Karpas-422 (cell line): ENCODE measurements around the gene BMP8A. TPM values are rescaled to one million over a fixed set of nuclear protein-coding genes. Genes with fewer than 3 reads are reported as not detected.
"Not testable (repeated sequence)": the region's sequence is repeated elsewhere in the genome, so short reads cannot be mapped to it uniquely, and the experiment has no call there.

Source experiments
- DNase-seq: peaks from one replicate; pipeline ENCODE4 v3.0.0-alpha.2; 2015
- H2AFZ ChIP-seq: fragments of 200-600 bp; sonication (generic); 2 replicates; pipeline ENCODE4 v1.6.1; 2014; ENCODE audit warnings: antibody characterized with exemption, low read length, mixed read lengths
- H3K27ac ChIP-seq: fragments of 200-600 bp; sonication (generic); 2 replicates; pipeline ENCODE4 v1.5.1; 2014; ENCODE audit warnings: mild to moderate bottlenecking, low read length, moderate library complexity
- H3K27me3 ChIP-seq: fragments of 200-600 bp; sonication (generic); 2 replicates; pipeline ENCODE4 v1.6.1; 2014; ENCODE audit warnings: low read length, mixed read lengths
- H3K36me3 ChIP-seq: fragments of 200-600 bp; sonication (generic); 2 replicates; pipeline ENCODE4 v1.6.1; 2014; ENCODE audit warnings: low read length, mixed read lengths; ENCODE audit not compliant: insufficient read depth
- H3K4me1 ChIP-seq: fragments of 200-600 bp; sonication (generic); 2 replicates; pipeline ENCODE4 v1.6.1; 2014; ENCODE audit warnings: mild to moderate bottlenecking, low read length, mixed read lengths
- H3K4me2 ChIP-seq: fragments of 200-600 bp; sonication (generic); 2 replicates; pipeline ENCODE4 v1.6.1; 2014; ENCODE audit warnings: low read length, low read depth, mild to moderate bottlenecking; ENCODE audit not compliant: poor library complexity, severe bottlenecking
- H3K4me3 ChIP-seq: fragments of 200-600 bp; sonication (generic); 2 replicates; pipeline ENCODE4 v1.5.1; 2014; ENCODE audit warnings: mild to moderate bottlenecking, antibody characterized with exemption, low read length, mixed read lengths
- H3K79me2 ChIP-seq: fragments of 200-600 bp; sonication (generic); 2 replicates; pipeline ENCODE4 v1.6.1; 2014; ENCODE audit warnings: mild to moderate bottlenecking, low read length, mixed read lengths
- H3K9ac ChIP-seq: fragments of 200-600 bp; sonication (generic); 2 replicates; pipeline ENCODE4 v1.6.0; 2014; ENCODE audit warnings: low read length
- H3K9me2 ChIP-seq: fragments of 200-600 bp; sonication (generic), shearing (Covaris generic); replicated peaks from 2 replicates; pipeline ENCODE4 v1.6.0; 2014; ENCODE audit warnings: mild to moderate bottlenecking, low read length, moderate library complexity; ENCODE audit not compliant: insufficient read depth
- H3K9me3 ChIP-seq: fragments of 300-700, 200-600 bp; sonication (generic); 2 replicates; pipeline ENCODE4 v1.6.1; 2014; ENCODE audit warnings: low read length, mixed read lengths
- H4K20me1 ChIP-seq: fragments of 200-600 bp; sonication (generic); 2 replicates; pipeline ENCODE4 v1.6.1; 2014; ENCODE audit warnings: mild to moderate bottlenecking, antibody characterized with exemption, low read length, low read depth; ENCODE audit not compliant: insufficient read depth
- total RNA-seq: library from RNA; depleted of rRNA; stranded (reverse); fragments of >200 nt; shearing (Covaris generic); gene quantifications from 2 replicates; pipeline ENCODE4 v1.2.3, GENCODE V29; 2014; ENCODE audit warnings: low replicate concordance

BMP8A gene
- total RNA-seq, 1 experiment from 2014 or later, result not detected

GRCh38 chr1:39453603-39454002 lies 37.8 kb upstream of the BMP8A start:
- DNase-seq, result no peak
- Histone ChIP-seq H3K9ac (no peak overlapping the region), H2AFZ (no peak overlapping the region), H3K4me2 (no peak overlapping the region), H3K36me3 (no peaks in the 10 kb centered on the region), H3K79me2 (no peaks in the 10 kb centered on the region), H3K9me2 (no peaks in the 10 kb centered on the region), H3K4me1 (no peaks in the 10 kb centered on the region), H3K9me3 (no peaks in the 10 kb centered on the region), H3K27ac (no peak overlapping the region), H3K27me3 (no peaks in the 10 kb centered on the region), H3K4me3 (no peak overlapping the region), H4K20me1 (no peaks in the 10 kb centered on the region)

DNA sequence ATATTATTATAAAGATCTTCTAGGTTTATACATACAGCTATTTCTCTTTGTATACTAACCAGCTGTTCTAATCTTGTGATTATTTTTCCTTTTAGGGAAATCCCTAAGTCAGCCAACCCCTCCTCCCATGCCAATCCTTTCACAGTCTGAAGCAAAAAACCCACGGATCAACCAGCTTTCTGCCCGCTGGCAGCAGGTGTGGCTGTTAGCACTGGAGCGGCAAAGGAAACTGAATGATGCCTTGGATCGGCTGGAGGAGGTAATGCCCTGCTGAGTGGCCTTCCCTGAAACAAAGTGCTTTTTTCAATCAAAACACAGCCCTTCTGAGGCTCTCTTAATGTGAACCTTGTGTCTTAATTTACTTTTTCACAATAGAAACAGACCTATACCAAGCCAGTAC lies 32.4 kb upstream of the BMP8A start:
- no peak for DNase-seq
- Histone ChIP-seq H3K9me2 (no peaks in the 10 kb centered on the region), H3K36me3 (no peaks in the 10 kb centered on the region), H3K9ac (no peak overlapping the region), H3K4me1 (no peaks in the 10 kb centered on the region), H3K79me2 (no peaks in the 10 kb centered on the region), H3K9me3 (no peaks in the 10 kb centered on the region), H3K4me3 (no peak overlapping the region), H4K20me1 (no peaks in the 10 kb centered on the region), H2AFZ (no peak overlapping the region), H3K4me2 (no peak overlapping the region), H3K27ac (no peak overlapping the region), H3K27me3 (no peaks in the 10 kb centered on the region)

GRCh38 chr1:39462074-39462473 lies 29.4 kb upstream of the BMP8A start:
- Histone ChIP-seq H3K9ac (no peak overlapping the region), H3K9me2 (no peaks in the 10 kb centered on the region), H2AFZ (no peak overlapping the region), H3K79me2 (no peaks in the 10 kb centered on the region), H3K27me3 (no peaks in the 10 kb centered on the region), H3K9me3 (no peaks in the 10 kb centered on the region), H4K20me1 (no peaks in the 10 kb centered on the region), H3K36me3 (no peaks in the 10 kb centered on the region), H3K4me3 (no peak overlapping the region), H3K4me2 (no peak overlapping the region), H3K27ac (no peak overlapping the region), H3K4me1 (no peaks in the 10 kb centered on the region)
- no peak for DNase-seq

DNA sequence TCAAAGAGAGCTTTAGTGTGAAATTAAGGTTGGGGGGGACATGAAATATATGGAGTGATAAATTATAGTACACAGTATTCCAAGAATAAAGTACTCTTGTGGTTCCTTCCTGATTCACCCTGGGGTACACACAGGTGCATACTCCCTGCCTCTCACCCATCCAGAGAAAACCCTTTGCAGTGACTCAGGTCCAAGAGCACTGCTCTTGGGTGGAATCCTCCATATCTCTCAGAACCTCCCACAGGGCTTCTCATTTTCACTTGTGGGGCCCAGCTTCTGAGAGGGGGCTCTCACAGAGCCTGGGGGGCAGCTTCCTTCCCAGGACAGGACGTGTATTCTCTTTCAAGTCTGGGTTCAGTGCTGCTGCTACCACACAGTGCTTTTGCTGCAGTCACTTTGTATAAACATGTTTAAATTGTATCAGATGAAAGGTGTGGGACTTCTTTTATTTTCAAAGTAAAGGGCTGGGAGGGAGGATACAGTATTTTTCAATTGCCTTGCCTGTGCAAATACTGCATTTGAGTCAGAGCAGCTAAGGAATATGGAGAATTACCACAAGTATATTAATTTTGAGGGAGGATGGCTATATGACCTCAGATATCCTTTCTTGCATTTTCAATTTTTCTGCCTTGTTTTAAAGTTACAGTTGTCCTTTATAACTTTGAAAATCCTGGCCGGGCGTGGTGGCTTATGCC lies 24.9 kb upstream of the BMP8A start:
- DNase-seq, result no peak
- H3K4me1 ChIP-seq, result no peaks in the 10 kb centered on the region
- H3K27me3 ChIP-seq, result no peaks in the 10 kb centered on the region
- no peak overlapping the region for H3K4me3 ChIP-seq
- H3K9ac ChIP-seq, result no peak overlapping the region
- H3K27ac ChIP-seq, result no peak overlapping the region
- H3K4me2 ChIP-seq, result no peak overlapping the region
- H3K36me3 ChIP-seq, result no peaks in the 10 kb centered on the region
- no peaks in the 10 kb centered on the region for H3K79me2 ChIP-seq
- H3K9me3 ChIP-seq, result no peaks in the 10 kb centered on the region
- H4K20me1 ChIP-seq, result no peaks in the 10 kb centered on the region
- no peak overlapping the region for H2AFZ ChIP-seq
- H3K9me2 ChIP-seq, result no peaks in the 10 kb centered on the region

DNA sequence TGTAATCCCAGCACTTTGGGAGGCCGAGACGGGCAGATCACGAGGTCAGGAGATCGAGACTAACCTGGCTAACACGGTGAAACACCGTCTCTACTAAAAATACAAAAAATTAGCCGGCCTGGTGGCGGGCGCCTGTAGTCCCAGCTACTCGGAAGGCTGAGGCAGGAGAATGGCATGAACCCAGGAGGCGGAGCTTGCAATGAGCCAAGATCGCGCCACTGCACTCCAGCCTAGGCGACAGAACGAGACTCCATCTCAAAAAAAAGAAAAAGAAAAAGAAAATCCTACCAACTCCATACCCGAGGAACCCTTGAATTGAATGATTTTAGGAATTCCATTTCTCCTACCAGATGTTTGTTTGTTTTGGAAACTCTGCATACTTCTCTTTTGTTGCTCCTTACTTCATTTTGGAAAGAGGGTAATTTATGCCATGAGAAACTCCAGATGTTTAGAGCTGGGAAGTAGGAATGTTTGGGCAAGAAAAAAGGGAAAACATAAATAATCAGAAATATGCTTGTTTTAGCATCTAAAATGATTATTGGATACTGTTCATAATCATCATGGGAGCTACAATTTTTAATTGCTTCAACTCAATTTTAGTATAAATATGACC lies 24.2 kb upstream of the BMP8A start:
- DNase-seq, H3K9me3 ChIP-seq, H4K20me1 ChIP-seq, H3K36me3 ChIP-seq, H3K4me2 ChIP-seq, H3K4me3 ChIP-seq, H3K9me2 ChIP-seq, H3K4me1 ChIP-seq, H3K27me3 ChIP-seq, H3K27ac ChIP-seq, H2AFZ ChIP-seq, H3K79me2 ChIP-seq, H3K9ac ChIP-seq: not testable (repeated sequence)

GRCh38 chr1:39469150-39469549 lies 22.3 kb upstream of the BMP8A start:
- no peaks in the 10 kb centered on the region for H4K20me1 ChIP-seq
- no peaks in the 10 kb centered on the region for H3K9me2 ChIP-seq
- H3K27me3 ChIP-seq, result no peaks in the 10 kb centered on the region
- H3K9ac ChIP-seq, result no peak overlapping the region
- H3K4me1 ChIP-seq, result peaks cover 4% of the 10 kb centered on the region
- no peak overlapping the region for H2AFZ ChIP-seq
- no peaks in the 10 kb centered on the region for H3K36me3 ChIP-seq
- H3K4me2 ChIP-seq, result no peak overlapping the region
- no peak overlapping the region for H3K4me3 ChIP-seq
- H3K27ac ChIP-seq, result no peak overlapping the region
- no peaks in the 10 kb centered on the region for H3K9me3 ChIP-seq
- no peaks in the 10 kb centered on the region for H3K79me2 ChIP-seq
- DNase-seq, result no peak

DNA sequence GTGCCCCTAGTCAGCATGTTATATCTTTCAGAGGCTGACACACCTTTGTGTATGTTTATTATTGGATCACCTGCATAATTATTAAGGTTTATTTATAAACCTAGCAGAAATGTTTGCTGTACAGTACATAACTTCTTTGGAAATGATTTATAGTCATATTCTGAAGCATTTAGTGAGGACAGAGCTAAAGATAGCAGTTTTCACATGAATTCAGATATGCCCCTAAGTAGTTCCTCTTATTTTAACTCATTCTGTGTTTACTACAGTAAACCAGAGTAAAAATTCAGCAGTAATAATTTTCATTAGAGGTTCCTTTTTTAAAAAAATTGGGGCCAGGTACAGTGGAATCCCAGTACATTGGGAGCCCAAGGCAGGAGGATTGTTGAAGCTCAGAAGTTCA lies 21.4 kb upstream of the BMP8A start:
- Histone ChIP-seq H3K9ac (no peak overlapping the region), H3K4me2 (no peak overlapping the region), H3K4me3 (no peak overlapping the region), H4K20me1 (no peaks in the 10 kb centered on the region), H3K36me3 (no peaks in the 10 kb centered on the region), H3K9me3 (no peaks in the 10 kb centered on the region), H2AFZ (no peak overlapping the region), H3K4me1 (peaks cover 4% of the 10 kb centered on the region), H3K79me2 (no peaks in the 10 kb centered on the region), H3K9me2 (no peaks in the 10 kb centered on the region), H3K27me3 (no peaks in the 10 kb centered on the region), H3K27ac (no peak overlapping the region)
- DNase-seq, result no peak

GRCh38 chr1:39472826-39473225 lies 18.6 kb upstream of the BMP8A start:
- no peaks in the 10 kb centered on the region for H4K20me1 ChIP-seq
- H3K27ac ChIP-seq, result no peak overlapping the region
- H3K9ac ChIP-seq, result no peak overlapping the region
- H3K4me1 ChIP-seq, result peaks cover 4% of the 10 kb centered on the region
- H3K9me3 ChIP-seq, result no peaks in the 10 kb centered on the region
- H3K4me2 ChIP-seq, result no peak overlapping the region
- no peak overlapping the region for H3K4me3 ChIP-seq
- H3K9me2 ChIP-seq, result no peaks in the 10 kb centered on the region
- no peaks in the 10 kb centered on the region for H3K27me3 ChIP-seq
- no peak for DNase-seq
- no peak overlapping the region for H2AFZ ChIP-seq
- no peaks in the 10 kb centered on the region for H3K79me2 ChIP-seq
- H3K36me3 ChIP-seq, result no peaks in the 10 kb centered on the region
